ENCODE results near the gene CAMKK2. TPM values are rescaled to one million over a fixed set of nuclear protein-coding genes. Genes with fewer than 3 reads are reported as not detected.
"Not testable (repeated sequence)": the region's sequence is repeated elsewhere in the genome, so short reads cannot be mapped to it uniquely, and the experiment has no call there.

Gene CAMKK2
- total RNA-seq, 1 experiment from 2014 or later: 20.1 TPM

DNA sequence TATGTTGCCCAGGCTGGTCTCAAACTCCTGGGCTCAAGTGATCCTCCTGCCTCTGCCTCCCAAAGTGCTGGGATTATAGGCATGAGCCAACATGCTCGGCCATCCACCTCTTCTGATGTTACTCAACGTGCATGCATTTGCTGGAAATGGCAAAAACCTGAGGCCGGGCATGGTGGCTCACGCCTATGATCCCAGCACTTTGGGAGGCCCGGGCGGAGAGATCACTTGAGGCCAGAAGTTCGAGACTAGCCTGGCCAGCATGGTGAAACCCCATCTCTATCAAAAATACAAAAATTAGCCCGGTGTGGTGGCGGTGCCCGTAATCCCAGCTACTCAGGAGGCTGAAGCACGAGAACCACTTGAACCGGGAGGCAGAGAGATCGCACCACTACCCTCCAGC lies 1.9 kb upstream of the CAMKK2 start:
- not testable (repeated sequence) for DNase-seq (ENCODE audit: low spot score)

DNA sequence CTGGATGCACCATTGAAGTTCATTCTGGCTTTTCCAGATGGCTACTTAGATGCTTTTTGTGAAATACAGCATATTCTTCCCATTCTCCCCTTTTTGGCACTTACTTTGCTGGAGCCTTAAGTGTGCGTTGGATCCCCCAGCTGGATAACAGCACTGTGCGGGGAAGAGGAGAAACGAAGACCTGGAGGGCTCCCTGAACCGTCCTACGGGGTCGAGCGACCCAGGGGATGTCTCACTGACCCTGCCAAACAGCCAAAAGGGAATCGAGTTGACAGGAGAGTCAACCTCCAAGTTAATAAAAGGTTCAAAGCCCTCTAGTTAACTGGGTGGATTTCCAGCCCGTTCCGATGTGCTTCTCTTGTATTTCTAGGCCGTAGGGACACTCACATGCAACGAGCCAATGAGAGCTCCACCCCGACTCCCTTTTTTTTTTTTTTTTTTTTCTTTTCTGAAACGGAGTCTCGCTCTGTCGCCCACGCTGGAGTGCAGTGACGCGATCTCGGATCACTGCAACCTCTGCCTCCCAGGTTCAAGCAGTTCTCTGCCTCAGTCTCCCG lies 1.0 kb upstream of the CAMKK2 start:
- DNase-seq (ENCODE audit: low spot score): peak; percentile 66

DNA sequence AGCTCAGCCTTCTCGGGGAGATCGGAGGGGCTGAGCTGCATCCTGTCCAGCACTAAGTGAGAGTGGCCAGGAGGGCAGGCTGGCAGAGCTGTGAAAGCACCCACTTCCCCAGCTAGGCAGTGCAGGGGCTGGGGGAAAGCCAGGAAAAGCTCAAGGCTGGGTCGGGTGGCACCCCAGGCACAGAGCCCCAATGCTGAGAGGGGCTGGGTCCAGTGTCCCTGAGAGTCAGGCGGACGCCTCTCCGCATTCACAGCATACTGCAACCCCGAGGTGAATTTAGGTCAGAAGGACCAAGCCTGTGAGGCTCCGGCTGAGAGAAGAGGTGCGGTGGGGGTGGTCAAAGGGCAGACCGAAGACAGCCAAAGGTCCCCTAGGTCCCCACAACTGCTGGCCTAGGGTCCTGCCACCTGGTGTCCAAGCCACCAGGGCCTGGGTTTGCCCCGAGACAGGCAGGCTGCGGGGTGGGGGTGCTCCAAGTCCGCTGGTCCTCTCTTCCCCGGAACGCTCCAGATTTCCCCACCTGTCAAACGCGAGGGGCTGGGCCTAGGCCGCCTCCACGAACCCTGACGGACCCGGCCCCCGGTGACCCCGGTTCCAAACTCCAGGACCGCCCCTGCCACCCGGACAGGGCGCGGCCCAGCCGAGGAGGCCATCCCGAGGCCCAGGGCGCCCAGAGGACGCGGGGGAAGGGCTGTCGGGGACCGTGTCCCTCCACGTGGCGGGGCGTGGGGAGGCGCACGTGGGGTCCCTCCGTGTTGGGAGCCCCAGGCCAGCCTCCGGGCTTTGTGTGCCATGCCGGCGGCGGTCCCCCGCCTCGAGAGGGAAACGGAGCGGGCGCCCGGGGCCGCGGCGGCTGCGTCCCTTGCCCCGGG lies 527 bp downstream of the CAMKK2 start:
- DNase-seq (ENCODE audit: low spot score): peak; percentile 37

DNA sequence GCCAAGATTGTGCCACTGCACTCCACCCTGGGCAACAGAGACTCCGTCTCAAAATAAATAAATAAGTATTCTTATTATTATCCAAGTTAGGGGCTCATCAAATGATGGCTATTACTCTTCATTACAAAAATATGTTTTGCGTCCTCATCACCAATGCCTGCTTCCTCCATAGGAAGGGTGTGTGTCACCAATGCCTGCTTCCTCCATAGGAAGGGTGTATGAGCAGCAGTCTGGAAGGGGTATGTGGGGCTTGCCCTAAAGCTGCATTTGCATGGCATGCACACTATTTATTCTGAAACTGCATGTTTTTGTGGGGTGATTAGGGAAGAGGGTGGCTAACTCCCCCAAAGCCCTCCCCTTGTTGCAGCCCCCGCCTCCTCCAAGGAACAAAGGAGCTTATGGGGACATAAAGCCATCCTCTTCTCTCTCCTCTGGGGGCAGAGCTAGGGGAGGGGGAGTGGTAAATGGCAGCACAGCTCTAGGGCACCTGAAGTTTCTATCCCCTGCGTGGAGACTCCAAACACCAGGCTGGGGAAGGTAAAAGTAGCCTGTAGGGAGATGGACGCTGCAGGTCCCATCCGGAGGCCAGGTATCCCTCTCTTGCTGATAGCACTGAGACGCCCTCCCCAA lies 1.3 kb downstream of the CAMKK2 start:
- DNase-seq (ENCODE audit: low spot score): no peak

- DNase-seq (ENCODE audit: low spot score): no peak
These were observed 2.2 kb downstream of the CAMKK2 start for GRCh38 chr12:121294151-121294889.

- no peak for DNase-seq (ENCODE audit: low spot score)
These were observed 2.9 kb downstream of the CAMKK2 start for GRCh38 chr12:121293603-121294002.

- DNase-seq (ENCODE audit: low spot score): no peak
These were observed 6.1 kb downstream of the CAMKK2 start for GRCh38 chr12:121290410-121290809.

DNA sequence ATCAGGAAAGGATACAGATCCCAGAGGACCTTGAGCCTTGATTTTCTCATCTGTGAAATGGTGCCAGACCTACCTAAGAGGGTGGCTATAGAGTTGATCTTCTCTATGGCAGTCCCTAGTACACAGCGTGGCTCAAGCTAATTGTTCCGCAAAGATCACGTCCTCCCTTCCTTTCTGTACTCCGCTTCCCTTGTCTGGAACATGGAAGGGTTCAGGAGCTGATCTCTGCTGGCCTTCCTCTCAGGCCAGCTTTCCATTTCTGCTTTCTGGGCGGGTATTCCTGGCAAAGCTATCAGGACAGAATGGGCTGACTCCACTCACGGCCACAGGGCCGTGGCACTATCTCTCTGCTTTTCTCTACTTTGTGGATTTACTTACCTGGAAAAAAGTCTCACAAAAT lies 6.5 kb downstream of the CAMKK2 start:
- DNase-seq (ENCODE audit: low spot score): no peak

GRCh38 chr12:121288986-121289385 lies 7.5 kb downstream of the CAMKK2 start:
- no peak for DNase-seq (ENCODE audit: low spot score)

DNA sequence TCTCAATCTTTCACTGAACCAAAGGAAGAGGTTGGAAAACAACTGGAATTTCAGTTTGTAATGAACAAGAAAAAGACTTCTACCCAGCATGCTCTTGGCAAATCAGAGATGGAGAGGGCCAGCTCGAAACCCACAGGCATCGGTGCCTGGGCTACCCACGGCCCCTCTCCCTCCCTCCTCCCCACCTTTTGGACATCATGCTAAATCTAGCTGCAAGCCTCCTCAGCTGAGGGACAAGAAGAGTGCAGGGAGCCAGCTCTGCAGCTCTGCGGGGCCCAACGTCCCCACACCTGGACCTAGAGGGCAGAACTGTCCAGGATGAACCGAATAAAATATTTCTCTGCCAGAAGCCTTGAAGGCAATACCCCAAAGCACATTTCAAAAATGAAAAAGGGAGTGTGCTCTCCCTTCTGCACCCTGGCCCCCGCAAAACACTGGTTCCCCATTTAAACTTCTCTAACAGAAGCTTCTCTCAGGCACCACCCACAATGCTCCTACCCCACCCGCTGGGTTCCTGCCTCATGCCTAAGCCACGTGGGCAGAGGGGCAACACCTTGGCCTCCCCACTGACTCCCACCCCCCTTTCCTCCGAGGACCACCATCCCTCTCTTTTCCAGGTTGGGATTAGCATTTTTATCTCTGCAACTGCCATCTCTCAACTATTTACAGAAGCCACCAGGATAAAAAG lies 8.2 kb downstream of the CAMKK2 start:
- DNase-seq (ENCODE audit: low spot score): no peak

DNA sequence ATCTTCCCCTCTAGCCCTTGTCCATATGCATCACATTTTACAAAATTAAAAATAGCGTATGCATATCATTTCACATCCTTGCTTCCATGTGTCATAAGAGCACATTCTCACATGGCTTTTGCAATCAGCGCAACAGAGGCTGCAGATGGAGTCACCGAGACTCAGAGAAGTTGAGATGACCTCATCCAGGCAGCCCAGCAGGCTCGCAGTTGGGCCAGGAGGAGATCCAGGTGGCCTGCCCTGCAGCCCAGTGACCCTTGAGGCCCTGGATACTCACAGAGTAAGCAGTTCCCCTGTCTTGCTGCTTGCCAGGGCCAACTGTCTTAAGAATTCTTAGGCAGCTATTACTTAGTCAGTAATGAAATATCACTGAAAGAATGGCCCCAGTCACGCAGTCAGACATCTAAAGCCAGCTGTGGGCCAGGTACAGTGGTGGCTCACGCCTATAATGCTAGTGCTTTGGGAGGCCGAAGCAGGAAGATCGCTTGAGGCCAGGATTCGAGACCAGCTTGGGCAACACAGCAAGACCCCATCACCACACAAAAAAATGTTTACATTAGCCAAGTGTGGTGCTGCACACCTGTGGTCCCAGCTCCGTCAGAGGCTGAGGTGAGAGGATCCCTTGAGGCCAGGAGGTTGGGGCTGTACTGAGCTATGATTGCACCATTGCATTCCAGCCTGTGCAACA lies 9.1 kb downstream of the CAMKK2 start:
- DNase-seq (ENCODE audit: low spot score): no peak

GRCh38 chr12:121285856-121286255 lies 10.7 kb downstream of the CAMKK2 start:
- no peak for DNase-seq (ENCODE audit: low spot score)

GRCh38 chr12:121284551-121285390 lies 11.7 kb downstream of the CAMKK2 start:
- DNase-seq (ENCODE audit: low spot score): no peak

- DNase-seq (ENCODE audit: low spot score): no peak
These were observed 12.7 kb downstream of the CAMKK2 start for GRCh38 chr12:121283841-121284240.

GRCh38 chr12:121283388-121283787 lies 13.1 kb downstream of the CAMKK2 start:
- no peak for DNase-seq (ENCODE audit: low spot score)

- DNase-seq (ENCODE audit: low spot score): not testable (repeated sequence)
These were observed 13.6 kb downstream of the CAMKK2 start for GRCh38 chr12:121282910-121283309.

GRCh38 chr12:121282072-121282742 lies 14.3 kb downstream of the CAMKK2 start:
- no peak for DNase-seq (ENCODE audit: low spot score)

DNA sequence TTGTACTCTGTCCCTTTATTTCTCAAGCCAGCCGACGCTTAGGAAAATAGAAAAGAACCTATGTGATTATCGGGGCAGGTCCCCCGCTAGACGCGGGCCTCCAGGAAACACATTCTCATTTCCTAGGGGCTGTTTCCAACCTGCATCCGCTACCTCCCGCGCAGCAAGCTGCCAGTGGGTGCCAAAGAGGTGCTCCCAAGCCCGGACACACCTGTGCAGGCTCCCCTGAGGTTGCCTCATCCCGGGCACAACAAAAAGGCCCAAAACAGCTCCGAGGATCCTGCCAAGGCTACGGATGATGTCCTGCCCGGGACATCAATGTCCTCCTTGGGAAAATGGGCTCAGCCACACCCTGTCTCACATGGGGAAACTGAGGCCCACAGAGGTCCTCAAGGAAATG lies 15.4 kb downstream of the CAMKK2 start:
- DNase-seq (ENCODE audit: low spot score): not testable (repeated sequence)

- DNase-seq (ENCODE audit: low spot score): not testable (repeated sequence)
These were observed 16.0 kb downstream of the CAMKK2 start for GRCh38 chr12:121280531-121280930.
